ENCODE data around the gene OR4Q3. TPM values are rescaled to one million over a fixed set of nuclear protein-coding genes. Genes with fewer than 3 reads are reported as not detected.
A peak's percentile ranks its signal among the peaks of the same experiment; 100 is the strongest.
"Not testable (repeated sequence)": the region's sequence is repeated elsewhere in the genome, so short reads cannot be mapped to it uniquely, and the experiment has no call there.

OR4Q3 gene
- total and polyA plus RNA-seq, 10 donors: not detected

DNA sequence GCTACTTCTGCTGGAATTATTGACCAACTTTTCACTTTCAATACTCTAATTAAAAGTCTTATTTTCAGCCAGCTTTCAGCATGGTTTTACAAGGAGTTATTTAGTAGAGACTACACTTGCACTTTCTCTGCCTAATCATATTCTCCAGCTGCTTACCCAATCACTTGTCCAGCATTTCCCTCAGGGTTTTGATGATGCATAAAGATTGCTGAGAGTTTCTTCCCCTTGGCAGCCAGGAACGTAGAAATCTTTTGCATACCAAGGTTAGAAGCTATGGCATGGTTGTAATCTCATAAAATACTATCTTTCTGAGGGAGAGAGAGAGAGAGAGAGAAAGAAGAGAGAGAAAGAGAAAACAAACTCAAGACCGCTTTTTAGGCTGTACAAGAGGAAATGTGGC is 10.8 kb downstream of the OR4Q3 start:
- DNase-seq: no peak
- Histone ChIP-seq H3K36me3 (no peaks in the 10 kb centered on the region), H3K27ac (no peak overlapping the region), H3K4me1 (no peaks in the 10 kb centered on the region), H3K4me3 (no peak overlapping the region), H3K27me3 (replicated peaks in 1 of 7) (no peaks in the 10 kb centered on the region), H3K9me3 (no peaks in the 10 kb centered on the region)
- TF ChIP-seq POLR2A (IDR thresholded peaks at IDR 0.05): no peak
- TF ChIP-seq POLR2AphosphoS5 (IDR thresholded peaks at IDR 0.05): no peak
- TF ChIP-seq, protein P1, sequence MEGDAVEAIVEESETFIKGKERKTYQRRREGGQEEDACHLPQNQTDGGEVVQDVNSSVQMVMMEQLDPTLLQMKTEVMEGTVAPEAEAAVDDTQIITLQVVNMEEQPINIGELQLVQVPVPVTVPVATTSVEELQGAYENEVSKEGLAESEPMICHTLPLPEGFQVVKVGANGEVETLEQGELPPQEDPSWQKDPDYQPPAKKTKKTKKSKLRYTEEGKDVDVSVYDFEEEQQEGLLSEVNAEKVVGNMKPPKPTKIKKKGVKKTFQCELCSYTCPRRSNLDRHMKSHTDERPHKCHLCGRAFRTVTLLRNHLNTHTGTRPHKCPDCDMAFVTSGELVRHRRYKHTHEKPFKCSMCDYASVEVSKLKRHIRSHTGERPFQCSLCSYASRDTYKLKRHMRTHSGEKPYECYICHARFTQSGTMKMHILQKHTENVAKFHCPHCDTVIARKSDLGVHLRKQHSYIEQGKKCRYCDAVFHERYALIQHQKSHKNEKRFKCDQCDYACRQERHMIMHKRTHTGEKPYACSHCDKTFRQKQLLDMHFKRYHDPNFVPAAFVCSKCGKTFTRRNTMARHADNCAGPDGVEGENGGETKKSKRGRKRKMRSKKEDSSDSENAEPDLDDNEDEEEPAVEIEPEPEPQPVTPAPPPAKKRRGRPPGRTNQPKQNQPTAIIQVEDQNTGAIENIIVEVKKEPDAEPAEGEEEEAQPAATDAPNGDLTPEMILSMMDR (IDR thresholded peaks at IDR 0.05 in 8 of 11, conservative IDR thresholded peaks at IDR 0.05 in 3 of 11): no peak
- WGBS, 5 donors: 24 to 43% (median 36%) methylated on average over 2 of the region's 2 CpGs
- intact Hi-C loops (cut with DNase I; ENCODE audit: low total_unique reads): no loop called here

DNA sequence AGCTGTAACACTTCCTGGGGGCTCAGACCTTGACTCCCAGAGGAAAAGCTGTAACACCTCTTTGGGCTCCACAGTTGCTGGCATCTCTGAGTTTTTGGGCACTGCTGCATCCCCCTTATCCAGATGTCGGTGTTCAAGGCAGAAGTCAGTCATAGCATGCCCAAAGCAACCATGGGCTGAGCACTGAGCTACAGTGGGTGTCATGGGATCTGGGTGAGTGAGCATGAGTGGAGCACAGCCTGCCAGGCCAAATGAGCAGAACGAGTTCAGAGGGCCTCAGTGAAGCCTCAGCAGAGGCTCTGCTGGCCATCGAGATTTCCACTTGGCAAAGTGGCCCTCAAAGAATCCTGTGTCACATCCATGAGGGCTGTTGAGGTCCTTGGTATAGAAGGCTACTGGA is 28.1 kb downstream of the OR4Q3 start:
- 38 to 61% (median 54%) methylated on average over 3 of the region's 3 CpGs for WGBS, 5 donors
- DNase-seq; H3K4me1 ChIP-seq; H3K4me3 ChIP-seq; intact Hi-C loops (cut with DNase I; ENCODE audit: low total_unique reads); H3K36me3 ChIP-seq; H3K27me3 ChIP-seq (replicated peaks in 1 of 7); H3K27ac ChIP-seq: not testable (repeated sequence)
- peaks cover 0 to 40% (median 18%) of the 10 kb centered on the region in 8 donors for H3K9me3 ChIP-seq

DNA sequence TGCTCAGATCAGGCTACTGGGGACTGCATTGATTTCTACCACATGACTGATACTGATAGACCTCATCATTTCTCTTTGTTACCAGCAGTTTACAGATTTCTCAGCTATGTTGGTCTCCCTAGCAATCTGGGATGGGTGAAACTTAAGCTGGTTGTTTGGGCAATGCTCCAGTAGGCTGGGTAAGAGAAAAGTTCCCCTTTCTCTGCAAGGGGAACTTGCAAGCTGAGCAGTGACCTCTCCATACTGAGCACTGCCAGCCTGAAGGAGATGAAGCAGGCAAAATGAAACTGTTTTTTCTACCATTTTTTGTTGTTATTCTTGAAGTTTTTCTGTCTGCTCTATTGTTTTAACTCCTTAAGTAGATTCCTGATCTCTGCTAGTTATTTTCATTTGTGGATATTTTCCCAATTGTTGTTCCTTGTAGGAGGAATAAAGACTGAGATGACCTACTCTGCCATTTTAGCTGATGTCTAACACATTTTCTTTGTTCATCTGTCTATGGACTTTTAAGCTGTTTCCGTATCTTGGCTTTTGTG is 28.6 kb downstream of the OR4Q3 start:
- Histone ChIP-seq H3K9me3 (peaks cover 0 to 40% (median 18%) of the 10 kb centered on the region in 8 donors), H3K4me1 (no peaks in the 10 kb centered on the region), H3K4me3 (no peak overlapping the region), H3K36me3 (no peaks in the 10 kb centered on the region), H3K27ac (peak overlapping the region in 1 of 8 donors; percentile 28), H3K27me3 (replicated peaks in 1 of 7) (no peaks in the 10 kb centered on the region)
- intact Hi-C loops (cut with DNase I; ENCODE audit: low total_unique reads): no loop called here
- 88 to 94% (median 90%) methylated on average over 1 of the region's 1 CpG for WGBS, 5 donors
- DNase-seq: no peak
- no peak for TF ChIP-seq POLR2A (IDR thresholded peaks at IDR 0.05)
- TF ChIP-seq, protein P1 (IDR thresholded peaks at IDR 0.05 in 8 of 11, conservative IDR thresholded peaks at IDR 0.05 in 3 of 11): no peak

DNA sequence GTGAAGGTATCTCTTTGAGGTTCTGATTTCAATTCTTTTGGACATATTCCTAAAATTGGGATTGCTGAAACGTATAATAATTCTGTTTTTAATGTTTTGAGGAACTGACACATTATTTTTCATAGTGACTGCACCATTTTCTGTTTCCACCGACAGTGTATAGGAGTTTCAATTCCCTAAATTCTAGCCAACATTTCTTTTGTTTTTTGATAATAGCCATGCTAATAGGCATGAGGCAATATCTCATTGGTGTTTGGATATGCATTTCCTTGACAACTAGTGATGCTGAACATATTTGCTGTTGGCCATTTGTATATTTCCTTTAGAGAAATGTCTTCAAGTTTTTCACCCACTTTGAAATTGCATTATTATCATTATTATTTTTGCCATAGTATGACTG is 29.1 kb downstream of the OR4Q3 start:
- H3K36me3 ChIP-seq; H3K4me3 ChIP-seq; H3K27me3 ChIP-seq (replicated peaks in 1 of 7); H3K4me1 ChIP-seq; DNase-seq; intact Hi-C loops (cut with DNase I; ENCODE audit: low total_unique reads): not testable (repeated sequence)
- WGBS, 5 donors: 27 to 41% (median 39%) methylated on average over 2 of the region's 2 CpGs
- Histone ChIP-seq H3K9me3 (peaks cover 0 to 40% (median 18%) of the 10 kb centered on the region in 8 donors), H3K27ac (peak overlapping the region in 1 of 8 donors; percentile 28)

DNA sequence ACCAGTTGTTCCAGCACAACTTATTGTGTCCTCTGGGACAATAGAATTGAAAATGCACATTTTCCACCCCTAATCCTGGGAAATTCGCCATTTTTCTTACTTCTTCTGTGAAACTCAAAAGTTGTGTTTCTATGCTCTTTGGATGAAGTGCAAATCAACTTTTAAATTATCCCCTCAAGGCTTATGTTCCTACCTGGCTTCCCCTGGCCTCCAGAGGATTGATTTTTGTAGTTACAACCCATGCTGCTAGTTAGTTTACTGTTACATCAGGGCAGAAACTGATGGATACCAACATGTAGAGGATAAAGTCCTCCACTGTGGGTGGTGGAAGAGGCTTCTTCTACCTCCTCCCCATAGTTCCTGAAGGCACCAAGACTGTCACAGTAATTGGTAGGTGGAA is 29.8 kb downstream of the OR4Q3 start, which contains the start of gene OR4M1:
Gene OR4M1 (plus strand): TSS at position 301 of the 400 bp plus-strand sequence. CDS start 6,819 bp downstream, outside the sequence.
- DNase-seq; H3K36me3 ChIP-seq; H3K27me3 ChIP-seq (replicated peaks in 1 of 7); H3K4me3 ChIP-seq; H3K4me1 ChIP-seq; intact Hi-C loops (cut with DNase I; ENCODE audit: low total_unique reads): not testable (repeated sequence)
- peak within 1 kb of the TSS in 1 of 8 donors; percentile 28 for H3K27ac ChIP-seq
- WGBS, 5 donors: 11 to 15% (median 12%) methylated on average over 1 of the region's 1 CpG
- H3K9me3 ChIP-seq: peaks cover 0 to 40% (median 18%) of the 10 kb centered on the region in 8 donors

DNA sequence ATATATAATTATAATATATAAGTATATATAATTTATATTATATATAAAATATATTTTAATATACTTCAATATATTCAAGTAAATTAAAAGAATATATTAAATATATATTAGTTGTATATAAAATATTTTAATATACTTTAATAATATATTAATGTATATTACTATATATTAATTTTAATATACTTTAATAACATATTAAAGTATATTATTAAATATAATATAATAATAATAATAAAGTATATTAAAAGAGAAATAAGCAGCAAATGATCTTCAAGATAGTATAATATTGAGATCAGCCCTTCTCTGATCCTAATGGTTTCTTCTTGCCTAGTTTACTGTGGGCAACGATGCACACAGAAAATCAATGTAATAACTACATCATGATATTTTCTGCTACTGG is 32.2 kb downstream of the OR4Q3 start:
- Histone ChIP-seq H3K4me3 (no peak overlapping the region), H3K27me3 (replicated peaks in 1 of 7) (no peaks in the 10 kb centered on the region), H3K4me1 (no peaks in the 10 kb centered on the region), H3K36me3 (no peaks in the 10 kb centered on the region), H3K9me3 (peaks cover 0 to 32% (median 16%) of the 10 kb centered on the region in 8 donors), H3K27ac (no peak overlapping the region)
- TF ChIP-seq POLR2AphosphoS5 (IDR thresholded peaks at IDR 0.05) (no peak), POLR2A (IDR thresholded peaks at IDR 0.05) (no peak)
- TF ChIP-seq, protein P1 (IDR thresholded peaks at IDR 0.05 in 8 of 11, conservative IDR thresholded peaks at IDR 0.05 in 3 of 11): no peak
- 49 to 75% (median 58%) methylated on average over 1 of the region's 1 CpG for WGBS, 5 donors
- intact Hi-C loops (cut with DNase I; ENCODE audit: low total_unique reads): no loop called here
- no peak for DNase-seq

DNA sequence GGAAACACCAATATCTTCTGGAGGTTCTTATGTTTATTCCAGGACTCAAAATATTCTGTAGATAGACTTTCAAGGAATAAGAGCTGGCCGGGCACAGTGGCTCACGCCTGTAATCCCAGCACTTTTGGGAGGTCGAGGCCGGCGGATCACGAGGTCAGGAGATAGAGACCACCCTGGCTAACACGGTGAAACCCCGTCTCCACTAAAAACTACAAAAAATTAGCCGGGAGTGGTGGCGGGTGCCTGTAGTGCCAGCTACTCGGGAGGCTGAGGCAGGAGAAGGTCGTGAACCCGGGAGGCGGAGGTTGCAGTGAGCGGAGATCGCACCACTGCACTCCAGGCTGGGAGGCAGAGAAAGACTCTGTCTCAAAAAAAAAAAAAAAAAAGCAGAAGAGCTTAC is 42.5 kb downstream of the OR4Q3 start:
- DNase-seq; H3K4me3 ChIP-seq; H3K4me1 ChIP-seq; H3K36me3 ChIP-seq; H3K9me3 ChIP-seq; H3K27me3 ChIP-seq (replicated peaks in 1 of 7); H3K27ac ChIP-seq; intact Hi-C loops (cut with DNase I; ENCODE audit: low total_unique reads): not testable (repeated sequence)
- WGBS, 5 donors: 83 to 86% (median 83%) methylated on average over 16 of the region's 16 CpGs

DNA sequence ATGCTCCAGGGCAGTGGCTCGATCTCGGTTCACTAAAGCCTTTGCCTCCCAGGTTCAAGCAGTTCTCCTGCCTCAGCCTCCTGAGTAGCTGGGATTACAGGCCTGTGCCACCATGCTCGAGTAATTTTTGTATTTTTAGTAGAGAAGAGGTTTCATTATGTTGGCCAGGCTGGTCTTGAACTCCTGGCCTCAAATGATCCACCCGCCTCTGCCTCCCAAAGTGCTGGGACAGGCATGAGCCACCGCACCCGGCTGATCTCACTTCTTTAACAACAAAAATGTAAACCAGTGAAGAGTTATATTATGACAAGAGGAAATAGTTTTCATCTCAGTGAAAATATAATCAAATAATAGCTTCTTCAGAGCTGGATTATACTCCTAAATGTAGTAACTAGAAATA is 43.9 kb downstream of the OR4Q3 start:
- H3K27me3 ChIP-seq (replicated peaks in 1 of 7); H3K4me3 ChIP-seq; H3K27ac ChIP-seq; H3K4me1 ChIP-seq; H3K36me3 ChIP-seq; H3K9me3 ChIP-seq; DNase-seq; intact Hi-C loops (cut with DNase I; ENCODE audit: low total_unique reads): not testable (repeated sequence)
- 76 to 80% (median 77%) methylated on average over 6 of the region's 6 CpGs for WGBS, 5 donors
